Skeletal muscle tissue (tissue), 4 donors: Measurements from ENCODE around the gene NUDT1. TPM values are rescaled to one million over a fixed set of nuclear protein-coding genes. Genes with fewer than 3 reads are reported as not detected.

Source experiments
- H3K27ac ChIP-seq: one replicate; pipeline ENCODE4 v1.7.0; 2013; ENCODE audit warnings: mild to moderate bottlenecking, low read depth, low read length, inconsistent platforms
- H3K27me3 ChIP-seq, 3 donors: one replicate each; pipeline ENCODE4 v1.7.0; 2013; ENCODE audit warnings: low read length in 3 of 3; ENCODE audit not compliant: control insufficient read depth in 3 of 3, insufficient read depth in 3 of 3
- H3K36me3 ChIP-seq, 3 donors: one replicate each; pipeline ENCODE4 v1.7.0; 2013; ENCODE audit warnings: low read length in 3 of 3; ENCODE audit not compliant: control insufficient read depth in 3 of 3, insufficient read depth in 3 of 3
- H3K4me1 ChIP-seq, 3 donors: one replicate each; pipeline ENCODE4 v1.7.0; 2013; ENCODE audit warnings: low read length in 3 of 3, mild to moderate bottlenecking in 3 of 3; ENCODE audit not compliant: control insufficient read depth in 3 of 3, insufficient read depth in 3 of 3
- H3K4me3 ChIP-seq, 3 donors: one replicate each; pipeline ENCODE4 v1.7.0; 2013; ENCODE audit warnings: low read length in 3 of 3
- H3K9ac ChIP-seq, 3 donors: one replicate each; pipeline ENCODE4 v1.7.0; 2013; ENCODE audit warnings: low read length in 3 of 3, mild to moderate bottlenecking in 3 of 3, moderate library complexity in 2 of 3, low read depth in 1 of 3
- H3K9me3 ChIP-seq, 3 donors: one replicate each; pipeline ENCODE4 v1.7.0; 2013; ENCODE audit warnings: low read length in 3 of 3; ENCODE audit not compliant: control insufficient read depth in 3 of 3
- total RNA-seq: library from RNA; depleted of rRNA; stranded (reverse); fragments of >200 nt; gene quantifications from one replicate; pipeline ENCODE4 v1.2.3, GENCODE V29; 2014
- donor health status: Osteomylitis.

Gene NUDT1
- 20.9 TPM for total RNA-seq

DNA sequence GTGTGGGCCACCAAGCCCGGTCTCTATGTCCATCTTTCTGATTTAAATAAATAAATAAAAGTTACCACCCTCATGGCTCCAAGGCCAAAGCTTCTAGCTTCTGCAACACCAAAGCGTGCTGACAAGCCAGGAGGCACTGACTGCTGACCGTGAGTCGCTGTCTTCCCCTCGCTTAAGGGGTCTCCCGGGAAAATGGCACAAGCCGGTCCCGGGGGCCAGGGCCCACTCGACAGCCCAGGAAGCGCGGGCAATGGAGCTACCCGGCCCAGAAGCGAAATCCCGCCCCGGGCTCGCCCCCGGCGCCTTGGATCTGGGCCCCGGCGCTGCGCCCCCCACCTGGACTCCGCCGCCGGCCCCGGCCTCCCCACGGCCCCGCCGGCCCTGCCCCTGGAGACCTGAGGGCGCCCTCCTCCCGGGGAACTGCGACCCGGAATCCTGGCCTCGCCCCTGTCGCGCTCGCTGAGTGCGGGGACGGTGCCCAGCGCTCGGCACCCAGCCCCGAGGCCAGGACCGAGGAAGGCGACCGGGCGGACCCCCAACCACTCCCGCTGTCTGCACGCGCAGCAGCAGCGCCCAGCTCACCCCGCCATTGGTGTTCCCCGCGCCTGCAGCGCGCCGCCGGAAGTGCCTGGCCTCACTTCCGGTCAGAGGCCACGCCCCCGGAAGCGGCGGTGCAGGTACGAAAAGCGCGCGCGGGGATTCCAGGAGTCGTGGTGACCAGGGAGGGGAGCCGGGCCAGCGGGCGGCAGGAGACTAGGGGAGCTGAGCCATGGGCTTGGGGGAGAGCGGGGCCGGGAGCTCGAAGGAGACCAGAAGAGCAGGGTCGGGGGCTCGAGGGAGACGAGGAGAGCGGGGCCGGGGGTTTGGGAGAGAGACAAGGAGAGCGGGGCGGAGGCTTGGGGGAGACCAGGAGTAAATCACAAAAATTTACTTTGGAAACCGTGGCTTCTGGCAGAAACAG is at the start of gene NUDT1, which contains the start of gene MRM2:
NUDT1 (plus strand) TSS at position 647 of the 961 bp plus-strand sequence. CDS start 2,349 bp downstream, outside the sequence.
MRM2 (minus strand) TSS at position 626 of the 961 bp plus-strand sequence; CDS start at position 590, 36 bp downstream.
- H3K9me3 ChIP-seq, result no peaks in the 10 kb centered on the region
- peaks cover 21 to 23% (median 22%) of the 10 kb centered on the region in 3 donors for H3K36me3 ChIP-seq
- H3K9ac ChIP-seq, result peak within 1 kb of the TSS; percentile 79 to 91 (median 86)
- peak within 1 kb of the TSS; percentile 79 to 91 (median 86) for H3K4me3 ChIP-seq
- H3K27ac ChIP-seq, result peak within 1 kb of the TSS; percentile 7
- H3K4me1 ChIP-seq, result peaks cover 7 to 17% (median 15%) of the 10 kb centered on the region in 3 donors
- H3K27me3 ChIP-seq, result no peaks in the 10 kb centered on the region

DNA sequence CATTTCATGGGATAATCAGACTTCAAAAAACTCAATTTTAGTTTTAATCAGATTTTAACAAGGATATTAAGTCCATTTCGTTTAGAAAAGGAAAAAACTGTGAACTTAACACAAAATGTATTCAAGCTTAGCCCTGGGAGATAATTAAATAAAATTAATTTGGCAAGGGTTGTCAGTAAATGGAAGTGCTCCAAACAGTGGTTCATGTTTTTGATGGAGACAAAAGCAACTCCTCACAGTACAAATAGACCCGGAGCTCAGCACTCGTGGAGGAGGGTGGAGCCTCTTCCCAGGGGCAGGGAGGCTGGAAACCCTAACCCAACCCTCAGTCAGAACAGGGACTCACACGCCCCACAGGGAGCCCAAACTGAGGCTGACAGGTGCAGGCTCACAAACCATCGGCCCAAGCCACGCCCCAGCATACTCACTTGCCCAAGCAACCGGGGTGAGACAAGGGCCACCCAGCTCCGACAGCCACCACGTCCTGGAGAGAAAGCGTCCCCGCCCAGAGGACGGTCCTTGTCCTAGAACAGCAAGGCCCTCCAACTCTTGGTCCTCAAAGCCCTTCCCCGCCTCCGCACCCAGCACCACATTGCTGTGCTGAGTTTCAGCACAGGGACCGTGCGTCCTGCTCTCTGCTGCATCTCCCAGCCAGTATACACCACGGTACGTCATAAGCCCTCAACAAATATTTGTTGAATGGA is 49.0 kb upstream of the NUDT1 start:
- no peak overlapping the region for H3K27ac ChIP-seq
- H3K9ac ChIP-seq, result peak overlapping the region in 2 of 3 donors; percentile 30 to 54
- peaks cover 31 to 45% (median 40%) of the 10 kb centered on the region in 3 donors for H3K4me1 ChIP-seq

DNA sequence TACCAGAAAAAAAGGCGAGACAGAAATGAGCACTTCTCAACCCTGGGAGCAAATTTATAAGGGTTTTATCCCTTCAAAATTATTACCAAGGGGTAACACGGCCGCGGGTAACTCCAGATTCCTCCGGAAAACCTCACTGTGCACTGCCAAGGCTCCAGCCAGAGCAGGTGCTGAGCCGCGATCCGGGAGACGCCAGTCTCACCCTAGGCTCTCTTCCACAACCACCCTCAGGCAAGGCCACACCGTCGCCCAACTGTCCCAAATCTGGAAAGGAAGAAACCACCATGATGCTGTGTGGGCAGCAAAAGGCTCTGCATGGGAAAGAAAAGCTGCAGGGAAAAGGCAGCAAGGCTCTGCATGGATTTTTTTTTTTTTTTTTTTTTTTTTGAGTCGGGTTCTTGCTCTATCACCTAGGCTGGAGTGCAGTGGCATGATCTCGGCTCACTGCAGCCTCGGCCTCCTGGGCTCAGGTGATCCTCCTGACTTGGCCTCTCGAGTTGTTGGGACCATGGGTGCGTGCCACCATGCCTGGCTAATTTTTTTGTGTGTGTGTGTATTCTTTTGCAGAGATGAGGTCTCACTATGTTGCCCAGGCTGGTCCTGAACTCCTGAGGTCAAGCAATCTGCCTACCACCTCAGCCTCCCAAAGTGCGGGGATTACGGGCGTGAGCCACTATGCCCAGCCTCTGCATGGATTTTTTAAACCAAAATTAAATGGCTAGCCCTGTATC is 48.3 kb upstream of the NUDT1 start:
- Histone ChIP-seq H3K9ac (no peak overlapping the region), H3K36me3 (no peaks in the 10 kb centered on the region), H3K27ac (no peak overlapping the region), H3K4me1 (peaks cover 31 to 53% (median 40%) of the 10 kb centered on the region in 3 donors), H3K9me3 (peaks cover 0 to 3% (median 0%) of the 10 kb centered on the region in 3 donors), H3K4me3 (no peak overlapping the region), H3K27me3 (no peaks in the 10 kb centered on the region)

More for the DNA sequence above, 49.0 kb upstream of the NUDT1 start:
- H3K9me3 ChIP-seq, result peaks cover 0 to 3% (median 0%) of the 10 kb centered on the region in 3 donors
- H3K36me3 ChIP-seq, result peaks cover 0 to 1% (median 0%) of the 10 kb centered on the region in 3 donors
- no peaks in the 10 kb centered on the region for H3K27me3 ChIP-seq
- H3K4me3 ChIP-seq, result peak overlapping the region in 1 of 3 donors; percentile 12

DNA sequence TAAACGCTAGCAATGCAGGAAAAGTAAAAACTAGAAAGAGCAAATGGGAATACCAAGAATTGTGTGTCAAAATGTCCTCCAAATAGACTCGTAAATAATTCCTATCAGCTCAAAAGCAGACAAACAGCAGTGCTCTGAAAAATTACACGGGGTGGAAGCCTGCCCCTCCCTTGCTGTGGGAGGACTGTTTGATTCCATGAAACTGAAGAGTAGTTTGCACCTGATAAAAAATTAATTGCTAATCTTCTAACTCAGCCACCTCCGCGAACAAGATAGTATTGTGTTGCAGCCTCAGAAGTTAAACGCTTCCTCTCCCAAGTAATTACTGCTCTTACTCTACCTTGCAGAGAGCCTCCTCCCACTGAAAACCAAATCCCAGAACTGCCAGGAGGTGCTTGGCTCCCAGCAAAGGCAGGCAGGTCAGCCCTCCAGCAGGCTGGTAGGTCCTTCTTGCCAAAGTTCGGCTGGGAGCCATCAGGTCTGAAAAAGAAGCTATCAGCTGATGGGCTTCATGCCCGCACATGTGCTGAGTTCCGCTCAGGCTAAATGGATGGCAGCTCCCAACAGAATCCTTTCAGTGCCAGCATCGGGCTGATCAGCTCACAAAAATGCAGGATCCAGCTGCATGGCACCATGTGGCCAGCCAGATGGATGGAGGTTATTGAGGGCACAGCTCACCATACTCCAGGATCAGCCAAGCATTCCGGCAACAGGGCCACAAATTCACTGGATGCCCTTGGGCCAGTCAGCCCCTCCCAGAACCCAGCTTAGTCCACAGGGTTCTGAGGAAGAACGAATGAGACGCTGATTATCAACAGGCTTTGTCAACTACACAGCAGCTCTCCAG is 46.4 kb upstream of the NUDT1 start:
- no peaks in the 10 kb centered on the region for H3K9me3 ChIP-seq
- H3K27me3 ChIP-seq, result no peaks in the 10 kb centered on the region
- peak overlapping the region in 1 of 3 donors; percentile 55 for H3K9ac ChIP-seq
- peaks cover 4 to 7% (median 6%) of the 10 kb centered on the region in 3 donors for H3K36me3 ChIP-seq
- H3K4me1 ChIP-seq, result peaks cover 31 to 55% (median 40%) of the 10 kb centered on the region in 3 donors
- peak overlapping the region; percentile 20 for H3K27ac ChIP-seq
- no peak overlapping the region for H3K4me3 ChIP-seq

DNA sequence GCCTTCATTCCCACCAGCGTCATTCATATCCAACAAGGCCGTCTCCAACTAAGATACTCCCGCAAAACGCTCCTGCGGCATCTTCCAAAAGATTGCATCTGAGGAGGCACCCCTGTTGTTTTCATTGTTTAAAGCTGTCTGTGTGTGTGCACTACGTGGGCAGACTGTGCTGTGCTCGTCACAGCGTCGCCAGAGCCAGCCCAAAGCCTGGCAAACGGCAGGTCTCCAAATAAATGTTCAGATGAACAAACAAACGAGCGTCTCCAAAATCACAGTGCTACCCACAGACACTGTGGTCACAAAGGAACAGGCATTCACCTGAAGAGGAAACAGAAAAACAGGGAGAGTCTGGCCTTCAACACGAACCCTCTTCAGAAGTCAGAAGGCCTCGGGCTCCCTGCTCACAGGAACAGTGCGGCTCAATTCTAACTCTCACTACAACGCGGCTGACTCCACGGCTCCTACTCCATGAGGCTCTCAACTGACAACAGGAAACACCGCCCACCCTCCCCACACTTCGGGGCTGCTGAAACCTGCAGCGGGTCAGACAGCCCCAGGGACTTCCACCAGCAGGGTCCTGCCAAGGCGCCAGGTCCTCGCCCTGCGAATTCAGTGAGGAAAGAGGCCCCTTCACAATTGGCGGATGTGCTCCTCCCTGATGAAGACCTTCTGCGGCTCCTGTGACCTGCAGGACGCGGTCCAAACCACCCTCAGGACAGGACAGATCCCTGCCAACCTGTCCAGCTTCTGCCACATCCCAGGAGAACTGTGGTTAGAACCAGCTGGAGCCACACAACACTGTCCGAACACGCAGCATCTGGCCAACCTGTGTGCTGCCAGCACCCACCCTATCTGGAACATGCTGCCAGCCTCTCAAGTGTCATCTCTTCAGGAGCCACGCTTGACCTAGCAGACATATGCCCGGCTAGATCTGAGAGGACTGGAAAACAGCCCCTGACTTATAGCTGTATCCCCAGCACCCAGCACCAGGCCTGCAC is 45.3 kb upstream of the NUDT1 start:
- Histone ChIP-seq H3K9me3 (no peaks in the 10 kb centered on the region), H3K27ac (peak overlapping the region; percentile 20), H3K36me3 (peaks cover 4 to 9% (median 7%) of the 10 kb centered on the region in 3 donors), H3K9ac (peak overlapping the region in 1 of 3 donors; percentile 16), H3K27me3 (no peaks in the 10 kb centered on the region), H3K4me1 (peaks cover 31 to 55% (median 37%) of the 10 kb centered on the region in 3 donors), H3K4me3 (no peak overlapping the region)

DNA sequence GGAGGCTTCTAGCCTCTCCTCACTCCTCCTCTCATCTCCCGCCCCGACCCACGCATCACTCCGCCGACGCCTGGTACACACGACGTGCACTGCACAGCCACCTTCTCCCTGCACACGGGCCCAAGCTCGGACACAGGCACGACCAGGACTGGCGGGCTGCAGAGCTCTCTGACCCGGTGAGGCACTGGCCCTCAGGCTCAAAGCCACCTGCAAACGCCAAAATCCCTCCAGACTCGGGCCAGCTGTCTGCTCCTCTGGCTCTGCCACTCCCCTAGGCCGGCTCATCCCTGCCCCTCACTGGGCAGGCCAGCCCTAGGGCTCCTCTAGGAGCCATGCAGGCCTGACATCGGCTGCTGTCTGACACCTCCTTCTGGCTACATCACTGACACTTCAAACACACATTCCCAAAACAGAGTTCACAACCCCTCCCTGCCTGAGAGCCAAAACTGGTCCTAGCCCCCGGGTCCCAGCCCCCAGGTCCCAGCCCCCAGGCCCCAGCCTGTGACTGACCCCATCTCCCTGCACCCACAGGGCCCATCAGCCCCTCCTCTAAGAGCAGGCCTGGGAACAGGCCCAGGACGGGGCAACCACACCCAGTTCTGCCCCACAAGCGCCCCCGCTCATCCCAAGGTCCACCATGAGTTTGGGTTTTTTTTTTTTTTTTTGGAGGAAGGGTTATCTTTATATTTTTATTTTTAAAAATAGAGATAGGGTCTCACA is 44.4 kb upstream of the NUDT1 start:
- no peaks in the 10 kb centered on the region for H3K9me3 ChIP-seq
- no peaks in the 10 kb centered on the region for H3K27me3 ChIP-seq
- H3K27ac ChIP-seq, result no peak overlapping the region
- no peak overlapping the region for H3K9ac ChIP-seq
- H3K4me3 ChIP-seq, result no peak overlapping the region
- H3K36me3 ChIP-seq, result peaks cover 4 to 9% (median 7%) of the 10 kb centered on the region in 3 donors
- peaks cover 34 to 51% (median 35%) of the 10 kb centered on the region in 3 donors for H3K4me1 ChIP-seq

DNA sequence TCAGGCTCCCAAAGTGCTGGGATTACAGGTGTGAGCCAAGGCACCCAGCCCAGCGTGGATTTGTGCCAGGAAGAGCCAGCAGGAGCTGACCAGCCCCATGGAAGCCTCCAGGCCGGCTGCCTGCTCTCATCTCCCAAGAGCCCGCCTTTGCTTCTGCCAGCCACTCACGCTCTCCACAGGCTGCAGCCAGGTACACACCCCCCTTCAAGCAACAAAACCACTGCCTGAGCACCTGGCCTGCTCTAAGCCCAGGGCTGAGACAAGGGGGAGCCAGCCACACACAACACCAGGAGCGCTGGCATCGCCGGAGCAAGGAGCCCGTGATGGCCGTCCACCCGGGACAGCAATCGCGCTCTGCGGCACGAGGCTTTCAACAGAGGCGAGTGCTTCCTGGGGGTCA is 43.8 kb upstream of the NUDT1 start:
- no peaks in the 10 kb centered on the region for H3K27me3 ChIP-seq
- H3K9ac ChIP-seq, result no peak overlapping the region
- peaks cover 32 to 45% (median 35%) of the 10 kb centered on the region in 3 donors for H3K4me1 ChIP-seq
- H3K9me3 ChIP-seq, result no peaks in the 10 kb centered on the region
- no peak overlapping the region for H3K27ac ChIP-seq
- peaks cover 4 to 9% (median 7%) of the 10 kb centered on the region in 3 donors for H3K36me3 ChIP-seq
- no peak overlapping the region for H3K4me3 ChIP-seq

DNA sequence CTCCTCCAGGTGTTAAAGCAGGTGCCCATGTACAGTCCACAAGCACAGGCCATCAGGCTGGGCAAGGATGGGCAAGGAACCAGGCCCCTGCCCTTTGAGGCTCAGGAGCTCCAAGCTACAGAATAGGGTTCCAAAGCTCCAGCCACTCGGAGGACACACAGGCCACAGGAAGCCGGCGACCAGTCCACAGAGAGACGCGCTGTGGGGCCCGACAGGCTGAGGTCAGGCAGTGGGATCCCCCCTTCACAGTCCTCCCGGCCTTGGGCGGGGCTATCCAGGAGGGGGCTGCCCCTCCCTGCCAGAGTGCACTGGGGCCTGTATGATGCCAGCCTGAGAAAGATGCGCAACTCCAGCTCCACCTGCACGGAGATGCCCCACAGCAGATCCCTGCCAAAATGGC is 43.3 kb upstream of the NUDT1 start:
- no peak overlapping the region for H3K4me3 ChIP-seq
- no peak overlapping the region for H3K27ac ChIP-seq
- H3K9me3 ChIP-seq, result no peaks in the 10 kb centered on the region
- peaks cover 4 to 9% (median 7%) of the 10 kb centered on the region in 3 donors for H3K36me3 ChIP-seq
- no peaks in the 10 kb centered on the region for H3K27me3 ChIP-seq
- H3K4me1 ChIP-seq, result peaks cover 27 to 43% (median 35%) of the 10 kb centered on the region in 3 donors
- H3K9ac ChIP-seq, result no peak overlapping the region
